ENCODE measurements around the gene RASGRP3. TPM values are rescaled to one million over a fixed set of nuclear protein-coding genes. Genes with fewer than 3 reads are reported as not detected.

The RASGRP3 gene
- total RNA-seq, 4 donors from 2014 or later = 3.7 to 10.6 (median 6.7) TPM

- no peak for DNase-seq (ENCODE audit: extremely low spot score)
- TF ChIP-seq POLR2AphosphoS5 (IDR thresholded peaks at IDR 0.05) (no peak), CTCF (IDR thresholded peaks at IDR 0.05) (no peak), POLR2A (IDR thresholded peaks at IDR 0.05; ENCODE audit: low read depth) (no peak), EP300 (IDR thresholded peaks at IDR 0.05) (no peak)
- WGBS = 85% methylated on average over 3 of the region's 3 CpGs
- H3K9me3 ChIP-seq = no peaks in the 10 kb centered on the region
- no peak overlapping the region for H3K4me3 ChIP-seq
- no peak overlapping the region for H3K27ac ChIP-seq (replicated peaks in 1 of 4)
- no peaks in the 10 kb centered on the region for H3K27me3 ChIP-seq
- peaks cover 0 to 5% (median 0%) of the 10 kb centered on the region in 4 donors for H3K4me1 ChIP-seq
- intact Hi-C loops (cut with DNase I) = no loop called here
- no peaks in the 10 kb centered on the region for H3K36me3 ChIP-seq
Observed at GRCh38 chr2:33467413-33467812, 9.0 kb upstream of the RASGRP3 start.

GRCh38 chr2:33469238-33469637 is 7.2 kb upstream of the RASGRP3 start:
- TF ChIP-seq CTCF (IDR thresholded peaks at IDR 0.05) (no peak), POLR2AphosphoS5 (IDR thresholded peaks at IDR 0.05) (no peak), POLR2A (IDR thresholded peaks at IDR 0.05; ENCODE audit: low read depth) (no peak), EP300 (IDR thresholded peaks at IDR 0.05) (no peak)
- DNase-seq (ENCODE audit: extremely low spot score) = no peak
- no peak overlapping the region for H3K4me3 ChIP-seq
- no peaks in the 10 kb centered on the region for H3K9me3 ChIP-seq
- H3K4me1 ChIP-seq = no peaks in the 10 kb centered on the region
- no peaks in the 10 kb centered on the region for H3K27me3 ChIP-seq
- intact Hi-C loops (cut with DNase I) = no loop called here
- H3K27ac ChIP-seq (replicated peaks in 1 of 4) = no peak overlapping the region
- WGBS = 92% methylated on average over 5 of the region's 5 CpGs
- no peaks in the 10 kb centered on the region for H3K36me3 ChIP-seq

GRCh38 chr2:33475224-33476130 is 972 bp upstream of the RASGRP3 start:
- peak overlapping the region; percentile 62 to 75 (median 68) for H3K4me3 ChIP-seq
- DNase-seq (ENCODE audit: extremely low spot score) = peak; percentile 94
- intact Hi-C loops (cut with DNase I) = loop anchor here (5.0 kb wide), 1 partner anchor 107 kb away; no protein-coding TSS in a partner anchor
- peaks cover 21 to 28% (median 25%) of the 10 kb centered on the region in 4 donors for H3K4me1 ChIP-seq
- H3K9me3 ChIP-seq = no peaks in the 10 kb centered on the region
- TF ChIP-seq POLR2A (IDR thresholded peaks at IDR 0.05; ENCODE audit: low read depth) (no peak), CTCF (IDR thresholded peaks at IDR 0.05) (peak; percentile 77 to 84 (median 80)), EP300 (IDR thresholded peaks at IDR 0.05) (no peak), POLR2AphosphoS5 (IDR thresholded peaks at IDR 0.05) (peak; percentile 24 to 51)
- no peaks in the 10 kb centered on the region for H3K36me3 ChIP-seq
- H3K27ac ChIP-seq (replicated peaks in 1 of 4) = peak overlapping the region; percentile 85 to 91 (median 88)
- H3K27me3 ChIP-seq = no peaks in the 10 kb centered on the region
- WGBS = 28% methylated on average over 7 of the region's 15 CpGs

GRCh38 chr2:33476793-33477190 is 343 bp downstream of the RASGRP3 start:
- Histone ChIP-seq H3K4me1 (peaks cover 21 to 29% (median 26%) of the 10 kb centered on the region in 4 donors), H3K9me3 (no peaks in the 10 kb centered on the region), H3K4me3 (peak overlapping the region; percentile 62 to 75 (median 68)), H3K27ac (replicated peaks in 1 of 4) (peak overlapping the region; percentile 85 to 91 (median 88)), H3K36me3 (no peaks in the 10 kb centered on the region), H3K27me3 (no peaks in the 10 kb centered on the region)
- intact Hi-C loops (cut with DNase I) = loop anchor here (5.0 kb wide), 1 partner anchor 106 kb away; no protein-coding TSS in a partner anchor
- no peak for TF ChIP-seq CTCF (IDR thresholded peaks at IDR 0.05)
- TF ChIP-seq EP300 (IDR thresholded peaks at IDR 0.05) = no peak
- TF ChIP-seq POLR2A (IDR thresholded peaks at IDR 0.05; ENCODE audit: low read depth) = no peak
- DNase-seq (ENCODE audit: extremely low spot score) = no peak
- WGBS = 5% methylated on average over 4 of the region's 4 CpGs
